Muscle of back (tissue), 11 donors: ENCODE results near the gene RSPRY1. TPM values are rescaled to one million over a fixed set of nuclear protein-coding genes. Genes with fewer than 3 reads are reported as not detected.
A peak's percentile ranks its signal among the peaks of the same experiment; 100 is the strongest.

Experiments
- DNase-seq, 3 donors: peaks; one replicate each; pipeline versions ENCODE4 v3.0.0 to v3.0.0-alpha.2; 2013
- polyA plus RNA-seq, 10 donors: library from polyadenylated mRNA; unstranded; fragments of 120-200 nt; gene quantifications; one replicate each; pipeline ENCODE4 v1.2.1, GENCODE V29; 2013; ENCODE audit not compliant: insufficient read length in 10 of 10

Gene RSPRY1
- polyA plus RNA-seq, 10 donors = 21.6 to 30.1 (median 25.2) TPM

GRCh38 chr16:57223057-57223456 is 36.9 kb downstream of the RSPRY1 start:
- DNase-seq = no peak

DNA sequence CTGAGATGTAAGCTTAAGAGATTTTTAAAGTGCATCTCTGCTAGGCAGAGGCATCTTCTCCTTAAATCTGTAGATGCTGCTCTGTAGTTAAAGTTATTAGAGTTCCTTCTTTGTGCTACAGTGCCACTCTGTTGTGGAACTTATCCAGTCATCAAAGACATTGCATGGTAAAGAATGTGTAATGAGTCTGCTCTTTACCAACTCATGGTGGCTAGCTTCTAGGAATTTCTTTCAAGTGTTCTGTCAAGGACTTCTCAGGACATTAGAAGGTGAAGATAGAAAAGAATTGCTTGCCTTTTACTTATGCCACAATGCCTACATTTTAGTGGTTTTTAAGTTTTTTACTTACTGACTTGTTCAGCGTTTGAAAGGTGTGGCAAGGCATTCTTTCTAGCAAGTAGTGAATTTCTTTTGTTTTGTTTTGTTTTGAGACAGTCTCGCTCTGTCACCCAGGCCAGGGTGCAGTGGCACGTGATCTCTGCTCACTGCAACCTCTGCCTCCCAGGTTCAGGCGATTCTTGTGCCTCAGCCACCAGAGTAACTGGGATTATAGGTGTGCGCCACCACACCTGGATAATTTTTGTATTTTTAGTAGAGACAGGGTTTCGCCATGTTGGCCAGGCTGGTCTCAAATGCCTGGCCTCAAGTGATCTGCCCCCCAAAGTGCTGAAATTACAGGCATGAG is 38.7 kb downstream of the RSPRY1 start:
- DNase-seq = no peak

DNA sequence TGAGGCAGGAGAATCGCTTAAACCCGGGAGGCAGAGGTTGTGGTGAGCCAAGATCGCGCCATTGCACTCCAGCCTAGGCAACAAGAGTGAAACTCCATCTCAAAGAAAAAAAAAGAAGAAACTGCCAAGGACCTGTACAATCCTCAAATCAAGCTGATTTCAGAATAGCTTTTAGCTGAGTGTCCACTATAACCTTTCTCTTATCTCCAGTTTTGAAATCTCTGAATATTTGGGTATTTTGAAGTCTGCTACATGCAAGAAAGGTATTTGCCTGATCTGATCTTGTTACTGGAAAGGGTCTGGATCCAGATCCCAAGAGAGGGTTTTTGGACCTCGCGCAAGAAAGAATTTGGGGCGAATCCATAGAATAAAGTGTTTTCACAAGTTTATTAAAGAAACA is 39.8 kb downstream of the RSPRY1 start:
- DNase-seq = no peak

DNA sequence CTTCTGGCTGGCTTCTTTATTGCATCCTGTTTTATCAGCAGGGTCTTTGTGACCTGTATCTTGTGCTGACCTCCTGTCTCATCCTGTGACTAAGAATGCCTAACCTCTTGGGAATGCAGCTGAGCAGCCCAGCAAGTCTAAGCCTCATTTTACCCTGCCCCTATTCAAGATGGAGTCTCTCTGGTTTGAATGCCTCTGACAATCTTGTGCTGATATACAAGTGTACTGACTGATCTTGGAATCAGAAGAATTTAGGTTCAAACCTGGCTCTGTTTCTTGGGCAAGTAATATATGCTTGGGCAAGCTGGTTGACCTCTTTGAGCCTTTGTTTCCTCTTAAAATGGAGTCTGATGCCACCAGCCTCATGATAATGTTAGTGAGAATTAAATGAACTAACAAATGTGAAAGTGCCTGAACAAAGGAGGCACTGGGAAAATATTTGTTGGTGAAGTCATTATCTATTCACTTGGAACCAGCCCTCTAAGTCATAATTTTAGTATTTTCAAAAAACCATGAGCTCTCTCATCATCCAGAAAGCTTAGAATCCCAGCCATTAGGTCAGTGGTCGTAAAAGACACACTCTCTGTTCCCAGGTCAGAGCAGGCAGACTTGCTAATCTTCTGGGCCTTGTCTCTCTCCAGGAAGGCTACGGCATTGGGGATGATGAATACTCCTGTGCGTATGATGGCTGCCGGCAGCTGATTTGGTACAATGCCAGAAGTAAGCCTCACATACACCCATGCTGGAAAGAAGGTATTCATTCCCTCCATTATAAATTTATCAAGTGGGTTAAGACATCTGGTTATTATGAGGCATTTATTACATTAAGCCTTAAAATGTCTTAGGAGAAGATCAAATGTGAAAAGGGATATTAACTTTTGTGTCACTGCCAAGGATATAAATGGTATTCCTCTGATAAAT is 40.8 kb downstream of the RSPRY1 start:
- no peak for DNase-seq

- DNase-seq = no peak
Observed at GRCh38 chr16:57229079-57229478, 43.0 kb downstream of the RSPRY1 start.

DNA sequence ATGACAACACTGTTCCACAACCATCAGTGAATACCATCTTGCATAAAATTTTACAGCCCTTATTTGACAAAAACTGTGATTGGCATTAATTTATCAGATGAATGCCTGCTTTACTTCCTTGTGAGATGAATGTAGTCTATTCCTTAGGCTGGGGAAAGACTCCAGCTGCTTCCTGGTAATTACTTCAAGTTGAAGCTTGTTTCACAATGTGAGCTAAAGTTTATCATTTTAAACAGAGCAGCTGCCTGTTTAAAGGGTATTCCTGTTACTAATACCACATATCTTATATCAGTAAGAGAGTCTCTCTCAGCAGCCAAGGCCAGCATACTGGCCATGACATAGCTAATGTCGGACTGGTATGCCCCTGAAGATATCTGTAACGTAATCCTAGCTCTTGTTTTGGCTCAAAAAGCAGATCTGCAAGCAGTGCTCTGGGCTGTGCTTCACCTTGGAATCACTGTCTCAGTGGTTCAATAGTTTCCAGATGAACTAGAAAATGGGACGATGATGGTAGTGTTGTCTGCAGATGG is 45.8 kb downstream of the RSPRY1 start:
- no peak for DNase-seq

DNA sequence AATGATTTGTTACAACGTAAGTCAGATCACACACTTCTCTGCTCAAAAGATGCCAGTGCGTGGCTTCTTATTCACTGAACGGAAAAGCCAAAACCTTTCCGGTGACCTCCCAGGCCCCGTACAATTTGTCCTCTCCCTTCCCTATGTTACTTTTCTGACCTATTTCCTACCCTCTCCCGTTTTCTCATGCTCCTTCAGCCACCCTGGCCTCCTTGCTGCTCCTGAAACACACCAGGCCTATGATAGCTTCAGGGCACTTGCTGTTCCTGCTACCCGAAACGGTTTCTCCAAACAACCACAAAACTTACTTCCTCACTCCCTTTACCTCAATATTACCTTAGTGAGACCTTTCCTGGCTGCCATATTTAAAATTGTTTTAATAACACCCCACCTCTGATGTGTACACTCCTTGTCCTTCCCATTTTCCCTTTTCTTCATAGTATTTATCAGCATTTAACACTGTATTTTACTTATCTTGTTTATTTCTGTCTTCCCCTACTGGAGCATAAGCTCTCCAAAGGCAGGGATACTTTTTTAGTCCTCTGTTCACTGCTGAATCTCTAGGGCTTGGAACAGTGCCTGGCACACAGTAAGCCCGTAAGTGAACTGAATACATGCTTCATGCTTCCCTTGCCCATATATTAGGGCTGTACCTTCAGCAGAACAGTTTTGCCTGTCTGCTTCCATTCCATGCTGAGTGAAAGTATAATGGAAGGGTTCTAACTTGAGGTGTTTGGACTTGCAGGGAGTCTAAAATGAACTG is 48.0 kb downstream of the RSPRY1 start:
- DNase-seq = no peak

DNA sequence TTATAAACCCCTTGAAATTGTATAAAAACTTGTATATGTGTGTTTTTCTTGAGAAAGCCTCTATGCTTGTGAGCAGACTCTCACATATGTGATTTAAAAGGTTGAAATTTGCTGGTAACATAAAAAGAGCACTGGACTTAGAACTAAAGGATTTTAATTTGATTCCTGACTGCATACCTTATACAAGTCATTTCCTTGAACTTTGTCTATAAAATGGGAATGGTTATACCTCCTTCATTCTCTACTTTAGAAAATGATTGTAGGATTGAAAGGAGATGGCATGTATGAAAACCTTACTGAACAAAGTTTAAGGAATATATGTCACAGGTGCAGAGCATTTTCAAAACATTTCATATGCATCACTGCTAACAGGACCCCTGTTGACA is 48.6 kb downstream of the RSPRY1 start:
- DNase-seq = no peak

GRCh38 chr16:57235128-57236021 is 49.2 kb downstream of the RSPRY1 start:
- peak in 1 of 3 donors; percentile 55 for DNase-seq

- DNase-seq = no peak
Observed at GRCh38 chr16:57236022-57236350, 49.9 kb downstream of the RSPRY1 start.

- DNase-seq = no peak
Observed at GRCh38 chr16:57238682-57239081, 52.6 kb downstream of the RSPRY1 start.

DNA sequence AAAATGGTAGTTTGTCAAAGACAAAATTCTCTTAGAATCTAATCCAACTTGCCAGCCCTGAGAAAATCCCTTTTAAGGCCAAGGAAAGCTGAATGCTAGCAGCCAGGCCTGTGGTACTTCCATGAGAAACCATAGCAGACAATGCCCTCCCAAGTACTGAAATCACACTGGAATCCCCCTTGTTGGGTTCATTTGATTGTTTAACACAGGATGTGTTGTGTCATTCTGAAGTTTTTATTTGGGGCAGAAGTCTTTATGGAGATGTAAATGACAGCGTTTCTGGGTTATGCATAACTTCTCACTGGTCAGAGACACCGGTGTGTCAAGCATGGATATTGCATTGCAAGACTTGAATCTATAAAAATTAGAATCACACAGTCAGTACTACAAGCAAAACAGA is 53.0 kb downstream of the RSPRY1 start:
- no peak for DNase-seq

DNA sequence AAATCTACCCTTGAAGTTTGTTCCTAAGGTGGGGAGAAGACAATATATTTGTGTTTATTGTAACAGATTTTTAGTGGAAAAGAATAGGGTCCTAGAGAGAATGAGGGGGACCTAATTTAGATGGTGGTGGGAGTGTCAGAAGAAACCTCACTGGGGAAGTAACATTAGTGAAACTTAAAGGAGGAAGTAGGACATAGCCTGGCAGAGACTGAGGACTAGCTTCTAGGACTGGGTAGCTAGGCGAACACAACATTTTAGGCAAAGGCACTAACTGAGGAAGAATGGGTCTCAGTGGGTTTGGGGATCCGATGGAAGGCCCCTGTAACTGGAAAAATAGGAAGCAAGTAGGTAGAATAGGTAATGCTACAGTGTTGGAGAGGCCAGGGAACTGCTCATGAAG is 54.7 kb downstream of the RSPRY1 start:
- DNase-seq = no peak

GRCh38 chr16:57242650-57243049 is 56.5 kb downstream of the RSPRY1 start:
- DNase-seq = no peak

- DNase-seq = no peak
Observed at GRCh38 chr16:57244463-57244766, 58.3 kb downstream of the RSPRY1 start.

- DNase-seq = peak; percentile 96 to 99 (median 97)
Observed at GRCh38 chr16:57244767-57245471, 58.8 kb downstream of the RSPRY1 start, which contains the start of gene ARL2BP. Gene ARL2BP (plus strand): TSS chr16:57245259. CDS start chr16:57245368, 109 bp downstream.

DNA sequence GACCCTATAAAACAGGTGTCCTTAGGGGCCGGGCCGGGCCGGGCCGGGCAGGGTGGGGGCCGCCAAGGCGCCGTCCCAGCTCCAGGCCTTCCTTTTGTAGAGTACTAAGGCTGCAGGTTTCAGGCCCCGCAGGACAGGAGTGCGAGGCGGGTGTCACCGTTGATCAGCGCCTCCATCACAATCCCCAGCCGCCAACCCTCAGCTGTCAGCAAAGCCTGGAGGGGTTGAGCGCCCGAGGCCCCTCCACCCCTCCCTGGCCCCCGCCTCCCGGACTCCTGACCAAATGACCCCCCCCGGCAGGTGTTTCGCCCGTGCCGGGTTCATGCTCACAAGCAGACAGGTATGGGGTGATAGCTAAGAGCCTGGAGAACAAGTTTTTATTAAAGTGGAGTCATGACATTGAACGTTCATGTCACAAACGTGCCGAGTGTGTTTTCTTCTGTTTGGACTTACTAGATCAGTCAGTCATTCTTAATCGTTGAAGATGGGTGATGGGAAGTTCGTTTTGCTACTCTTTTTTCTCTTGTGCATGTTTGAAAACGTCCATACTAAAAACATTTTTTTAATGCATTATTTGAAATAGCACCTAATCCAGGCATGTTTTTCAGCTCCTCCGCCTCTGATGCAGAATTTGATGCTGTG is 59.5 kb downstream of the RSPRY1 start:
- DNase-seq = peak in 2 of 3 donors; percentile 15 to 46

DNA sequence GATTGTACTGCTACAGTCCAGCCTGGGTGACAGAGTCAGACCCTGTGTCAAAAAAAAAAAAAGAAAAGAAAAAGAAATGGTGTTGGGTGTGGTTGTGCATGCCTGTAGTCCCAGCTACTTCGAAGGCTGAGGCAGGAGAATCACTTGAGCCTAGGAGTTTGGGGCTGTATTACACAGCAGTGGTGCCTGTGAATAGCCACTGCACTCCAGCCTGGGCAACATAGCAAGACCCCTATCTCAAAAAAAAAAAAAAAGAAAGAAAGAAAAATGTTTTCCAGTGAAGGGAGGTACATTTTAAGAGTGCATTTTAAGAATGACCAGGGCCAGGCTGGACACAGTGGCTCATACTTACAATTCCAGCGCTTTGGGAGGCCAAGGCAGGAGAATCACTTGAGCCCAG is 65.2 kb downstream of the RSPRY1 start:
- DNase-seq = no peak

- no peak for DNase-seq
Observed at GRCh38 chr16:57252148-57252721, 66.1 kb downstream of the RSPRY1 start.

GRCh38 chr16:57253466-57253865 is 67.3 kb downstream of the RSPRY1 start:
- DNase-seq = no peak
